Vein endothelial cell (primary cell): ENCODE measurements around the gene SALL1. TPM values are rescaled to one million over a fixed set of nuclear protein-coding genes. Genes with fewer than 3 reads are reported as not detected.

ENCODE experiments used
- total RNA-seq: library from RNA; depleted of rRNA; stranded (reverse); fragments of >200 nt; gene quantifications from 2 replicates; pipeline ENCODE4 v1.2.3, GENCODE V29; 2012

SALL1 gene
- total RNA-seq, result under 0.01 TPM in 1 of 2 replicates, not detected in the other

GRCh38 chr16:51150888-51151320 is at the start of gene SALL1:
TSS of gene SALL1 (minus strand) at chr16:51151270. CDS start at chr16:51151241, 29 bp downstream.

